Heart left ventricle (tissue), 16 donors: ENCODE data around the gene CELF4. TPM values are rescaled to one million over a fixed set of nuclear protein-coding genes. Genes with fewer than 3 reads are reported as not detected.

ENCODE experiments used
- ATAC-seq, 4 donors: fragments of 200-7000 bp; cut with Tn5 transposase; one replicate each; pipeline ENCODE4 v1.9.1; 2020 to 2022; ENCODE audit warnings: moderate library complexity in 4 of 4, mild to moderate bottlenecking in 3 of 4, moderate number of reproducible peaks in 1 of 4
- DNase-seq, 5 donors: peaks; one replicate each; pipeline ENCODE4 v3.0.0-alpha.2; 2020
- H3K27ac ChIP-seq, 12 donors: fragments of 200-600 bp; sonication (generic) in 4 of 12; one replicate each; pipeline versions ENCODE4 v1.5.0 to v1.8.0; 2016 to 2022; ENCODE audit warnings: mild to moderate bottlenecking in 2 of 12
- H3K27me3 ChIP-seq, 9 donors: fragments of 200-600 bp; sonication (generic) in 2 of 9; one replicate each; pipeline versions ENCODE4 v1.5.1 to v1.8.0; 2016 to 2022; ENCODE audit warnings: mild to moderate bottlenecking in 3 of 9
- H3K36me3 ChIP-seq, 9 donors: fragments of 200-600 bp; sonication (generic) in 2 of 9; one replicate each; pipeline versions ENCODE4 v1.5.0 to v1.8.0; 2018 to 2022; ENCODE audit warnings: mild to moderate bottlenecking in 2 of 9
- H3K4me1 ChIP-seq, 12 donors: fragments of 200-600 bp; sonication (generic) in 4 of 12; one replicate each; pipeline versions ENCODE4 v1.5.0 to v1.8.0; 2016 to 2022; ENCODE audit warnings: mild to moderate bottlenecking in 3 of 12
- H3K4me3 ChIP-seq, 12 donors: fragments of 200-600 bp; sonication (generic) in 4 of 12; one replicate each; pipeline versions ENCODE4 v1.5.0 to v1.8.0; 2017 to 2022; ENCODE audit warnings: mild to moderate bottlenecking in 9 of 12, moderate library complexity in 4 of 12
- H3K9me3 ChIP-seq, 12 donors: fragments of 200-600 bp; sonication (generic) in 4 of 12; one replicate each; pipeline versions ENCODE4 v1.5.0 to v1.8.0; 2016 to 2022; ENCODE audit warnings: mild to moderate bottlenecking in 1 of 12
- POLR2A ChIP-seq, 2 donors: fragments of 450-650 bp; IDR thresholded peaks; one replicate each; pipeline ENCODE4 v1.6.1; 2017; ENCODE audit warnings: antibody characterized with exemption in 2 of 2, mild to moderate bottlenecking in 2 of 2, moderate library complexity in 2 of 2
- WGBS, 4 donors: extraction: QIAGEN DNeasy Blood & Tissue Kit in 2 of 4; methylation state at CpG; one replicate each; pipeline versions ENCODE4 v1.1.5 to v1.1.7; 2013 to 2018; 5-methylcytosine and 5-hydroxymethylcytosine counted together
- intact Hi-C, 10 donors: fragments of 100-400 bp; cut with DNase I; formaldehyde crosslinking; loops; one replicate each; pipeline versions ENCODE4 v1.11.1 to v1.14.2; 2022
- polyA plus RNA-seq, 2 donors: library from polyadenylated mRNA; stranded (reverse); fragments of 200-250 nt; gene quantifications; one replicate each; pipeline ENCODE4 v1.2.3, GENCODE V29; 2013
- total RNA-seq, 9 donors: library from RNA; depleted of rRNA in 2 of 9; stranded (reverse); fragments of >200 nt in 2 of 9; fragmentation: NEBNext Ultra II Directional in 3 of 9; extraction: Animal tissue kit (Norgen Biotek cat#: 25700) in 3 of 9; gene quantifications; one replicate each; pipeline versions ENCODE4 v1.1.0 to v1.2.4, GENCODE V29; 2016 to 2023
- TF ChIP-seq, protein P1 (sequence below), 12 donors: fragments of 200-600 bp; sonication (generic) in 4 of 12; IDR thresholded peaks; one replicate each; pipeline versions ENCODE4 v1.5.0 to v1.8.0; 2018 to 2022; ENCODE audit warnings: antibody characterized with exemption in 12 of 12, mild to moderate bottlenecking in 5 of 12
- donor health status: ischemic (EF 13 %, LVEDD 7.1; RV severe dilation, severe dysfunction).
- donor health status: healthy with polysubstance abuse.
- donor health status: DM: no; HTN: yes; CAD: no.
- donor health status: DM: no; HTN: no; CAD: no.
- donor health status: ischemic (EF 25% LVEDD 6.9; RV normal size, moderate dysfunction).
- donor health status: ischemic (EF 25% LVEDD 5.7; RV mildly dilated, moderate dysfunction).
- donor health status: healthy.
- donor health status: DM: yes; HTN: yes; CAD: no.
- donor health status: ischemic (EF 35%, LVEDD 5.7; RV mildly dilated, moderate dysfunction).
- donor health status: nonischemic (EF 11% LVEDD 7.7; RV severe dilation, severe dysfunction).
- donor health status: DM: yes; HTN: yes; CAD: no.
- donor health status: PGD.
- donor health status: ischemic (EF 29% LVEDD 5.4; RV normal size, mild dysfunction).
- donor health status: nonischemic (EF 23%, LVEDD 6.1; RV moderate dilation, normal function).

CELF4 gene
- total and polyA plus RNA-seq, 11 donors, result 0.11 to 0.67 (median 0.40) TPM; not detected in 3

- Histone ChIP-seq H3K4me3 (no peak overlapping the region), H3K36me3 (no peaks in the 10 kb centered on the region), H3K27me3 (no peaks in the 10 kb centered on the region), H3K9me3 (no peaks in the 10 kb centered on the region), H3K27ac (no peak overlapping the region), H3K4me1 (no peaks in the 10 kb centered on the region)
- DNase-seq (no peak), ATAC-seq (no peak)
- TF ChIP-seq, protein P1, sequence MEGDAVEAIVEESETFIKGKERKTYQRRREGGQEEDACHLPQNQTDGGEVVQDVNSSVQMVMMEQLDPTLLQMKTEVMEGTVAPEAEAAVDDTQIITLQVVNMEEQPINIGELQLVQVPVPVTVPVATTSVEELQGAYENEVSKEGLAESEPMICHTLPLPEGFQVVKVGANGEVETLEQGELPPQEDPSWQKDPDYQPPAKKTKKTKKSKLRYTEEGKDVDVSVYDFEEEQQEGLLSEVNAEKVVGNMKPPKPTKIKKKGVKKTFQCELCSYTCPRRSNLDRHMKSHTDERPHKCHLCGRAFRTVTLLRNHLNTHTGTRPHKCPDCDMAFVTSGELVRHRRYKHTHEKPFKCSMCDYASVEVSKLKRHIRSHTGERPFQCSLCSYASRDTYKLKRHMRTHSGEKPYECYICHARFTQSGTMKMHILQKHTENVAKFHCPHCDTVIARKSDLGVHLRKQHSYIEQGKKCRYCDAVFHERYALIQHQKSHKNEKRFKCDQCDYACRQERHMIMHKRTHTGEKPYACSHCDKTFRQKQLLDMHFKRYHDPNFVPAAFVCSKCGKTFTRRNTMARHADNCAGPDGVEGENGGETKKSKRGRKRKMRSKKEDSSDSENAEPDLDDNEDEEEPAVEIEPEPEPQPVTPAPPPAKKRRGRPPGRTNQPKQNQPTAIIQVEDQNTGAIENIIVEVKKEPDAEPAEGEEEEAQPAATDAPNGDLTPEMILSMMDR (IDR thresholded peaks at IDR 0.05), result no peak
- TF ChIP-seq POLR2A (IDR thresholded peaks at IDR 0.05), result no peak
- WGBS, 4 donors, result 80 to 89% (median 81%) methylated on average over 9 to 10 of the region's 10 CpGs
- intact Hi-C loops, result no loop called here
Measured at GRCh38 chr18:37313624-37314023, 252.0 kb downstream of the CELF4 start.

DNA sequence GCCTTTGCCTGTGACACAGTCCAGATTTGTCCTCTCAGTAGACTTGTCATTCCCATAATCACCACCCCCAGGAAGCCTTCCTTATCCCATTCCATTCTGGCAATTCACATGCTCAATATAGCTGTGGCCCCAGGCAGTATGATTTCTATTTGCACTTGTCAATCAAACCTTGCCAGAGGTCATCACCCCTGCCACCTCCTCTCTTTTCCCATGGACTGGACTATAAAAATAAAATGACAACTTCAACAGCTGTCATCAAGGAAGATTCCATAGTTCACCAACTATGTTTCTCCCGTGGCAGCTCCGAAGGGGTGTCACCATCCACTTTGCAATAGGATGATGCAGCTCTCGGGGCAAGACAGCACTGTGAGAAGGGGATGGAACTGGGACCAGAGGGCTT lies 255.7 kb downstream of the CELF4 start:
- no peaks in the 10 kb centered on the region for H3K4me1 ChIP-seq
- no peak overlapping the region for H3K27ac ChIP-seq
- peak in 1 of 4 donors; percentile 14 for ATAC-seq
- H3K9me3 ChIP-seq, result no peaks in the 10 kb centered on the region
- DNase-seq, result no peak
- intact Hi-C loops, result loop anchor here in 1 of 10 donors (10.0 kb wide), 1 partner anchor 65 kb away; no protein-coding TSS in a partner anchor
- no peaks in the 10 kb centered on the region for H3K36me3 ChIP-seq
- WGBS, 4 donors, result 64 to 85% (median 72%) methylated on average over 3 of the region's 3 CpGs
- no peak for TF ChIP-seq POLR2A (IDR thresholded peaks at IDR 0.05)
- TF ChIP-seq, protein P1 (IDR thresholded peaks at IDR 0.05), result no peak
- H3K27me3 ChIP-seq, result no peaks in the 10 kb centered on the region
- no peak overlapping the region for H3K4me3 ChIP-seq

DNA sequence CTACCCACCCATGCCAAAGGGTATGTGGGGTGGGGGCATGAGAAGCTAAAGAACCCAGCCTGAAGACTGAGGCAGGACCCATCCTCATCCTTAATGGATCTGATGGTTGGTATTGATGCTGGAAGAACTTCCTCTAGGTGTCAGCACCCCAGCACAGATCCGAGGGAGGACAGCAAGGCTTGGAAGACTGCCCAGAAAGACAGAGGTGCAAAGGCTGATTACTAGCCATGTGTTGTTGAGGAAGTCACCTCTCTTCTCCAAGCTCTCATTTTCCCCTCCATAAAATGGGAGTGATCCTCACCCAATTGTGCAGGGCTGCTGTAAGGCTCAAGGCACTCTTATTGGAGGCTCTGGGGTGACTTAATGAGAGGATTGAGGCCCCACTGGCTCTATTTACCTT lies 256.5 kb downstream of the CELF4 start:
- TF ChIP-seq, protein P1 (IDR thresholded peaks at IDR 0.05), result no peak
- no peak for TF ChIP-seq POLR2A (IDR thresholded peaks at IDR 0.05)
- ATAC-seq, result no peak
- no peaks in the 10 kb centered on the region for H3K27me3 ChIP-seq
- no peaks in the 10 kb centered on the region for H3K36me3 ChIP-seq
- H3K27ac ChIP-seq, result no peak overlapping the region
- H3K4me1 ChIP-seq, result no peaks in the 10 kb centered on the region
- no peak for DNase-seq
- WGBS, 4 donors, result 9 to 38% (median 25%) methylated on average over 1 of the region's 1 CpG
- no peak overlapping the region for H3K4me3 ChIP-seq
- no peaks in the 10 kb centered on the region for H3K9me3 ChIP-seq
- intact Hi-C loops, result loop anchor here in 1 of 10 donors (10.0 kb wide), 1 partner anchor 64 kb away; no protein-coding TSS in a partner anchor

GRCh38 chr18:37307181-37307580 lies 258.4 kb downstream of the CELF4 start:
- no peaks in the 10 kb centered on the region for H3K36me3 ChIP-seq
- H3K27me3 ChIP-seq, result no peaks in the 10 kb centered on the region
- DNase-seq (no peak), ATAC-seq (no peak)
- no peaks in the 10 kb centered on the region for H3K9me3 ChIP-seq
- no peak overlapping the region for H3K4me3 ChIP-seq
- H3K4me1 ChIP-seq, result no peaks in the 10 kb centered on the region
- TF ChIP-seq POLR2A (IDR thresholded peaks at IDR 0.05), result no peak
- TF ChIP-seq, protein P1 (IDR thresholded peaks at IDR 0.05), result no peak
- H3K27ac ChIP-seq, result no peak overlapping the region
- intact Hi-C loops, result loop anchor here in 1 of 10 donors (10.0 kb wide), 1 partner anchor 62 kb away; no protein-coding TSS in a partner anchor
- WGBS, 4 donors, result 83 to 86% (median 85%) methylated on average over 8 of the region's 8 CpGs
